Activated B cell treated with CpG ODN at 0.5 μM for 24 hours (primary cell): Measurements from ENCODE around the gene PTPN1. TPM values are rescaled to one million over a fixed set of nuclear protein-coding genes. Genes with fewer than 3 reads are reported as not detected.

Source experiments
- ATAC-seq: fragments of 200-7000 bp; cut with Tn5 transposase; one replicate; pipeline ENCODE4 v1.10.0; 2021; ENCODE audit warnings: low read depth, mild to moderate bottlenecking, moderate library complexity
- CTCF ChIA-PET: fragments of 350-600 bp; sonication (Branson Sonifier 250); formaldehyde crosslinking; loops from one replicate; lab custom pipeline; 2021; ENCODE audit warnings: antibody characterized with exemption; lab: Charles Lee
- POLR2A ChIA-PET: fragments of 350-600 bp; sonication (Branson Sonifier 250); formaldehyde crosslinking; loops from one replicate; lab custom pipeline; 2021; ENCODE audit warnings: antibody characterized with exemption; lab: Charles Lee
- DNase-seq: peaks from one replicate; pipeline ENCODE4 v3.0.0; 2022
- H3K27ac Mint-ChIP-seq: one replicate; pipeline ENCODE4 v1.8.0; 2020; ENCODE audit warnings: mixed read lengths
- H3K27me3 Mint-ChIP-seq: one replicate; pipeline ENCODE4 v1.8.0; 2021; ENCODE audit warnings: mixed read lengths
- H3K36me3 Mint-ChIP-seq: one replicate; pipeline ENCODE4 v1.8.0; 2021; ENCODE audit warnings: low read depth, mixed read lengths
- H3K4me1 Mint-ChIP-seq: one replicate; pipeline ENCODE4 v1.8.0; 2021; ENCODE audit warnings: mixed read lengths
- H3K4me3 Mint-ChIP-seq: one replicate; pipeline ENCODE4 v1.8.0; 2020; ENCODE audit warnings: mild to moderate bottlenecking, mixed read lengths
- H3K9me3 Mint-ChIP-seq: one replicate; pipeline ENCODE4 v1.8.0; 2020; ENCODE audit warnings: mixed read lengths
- CTCF ChIP-seq: fragments of 200-600 bp; IDR thresholded peaks from one replicate; pipeline ENCODE4 v1.8.0; 2022; ENCODE audit warnings: antibody characterized with exemption, mild to moderate bottlenecking
- intact Hi-C: fragments of 100-400 bp; cut with micrococcal nuclease; formaldehyde crosslinking; loops from one replicate; pipeline ENCODE4 v1.15.1; 2024
- total RNA-seq: library from RNA; stranded (reverse); gene quantifications from 2 replicates; pipeline ENCODE4 v1.2.3, GENCODE V29; 2022

PTPN1 gene
- total RNA-seq, 1 donor from 2014 or later: 227 TPM

GRCh38 chr20:50602432-50603088 lies 92.4 kb downstream of the PTPN1 start:
- DNase-seq (no peak), ATAC-seq (no peak)
- intact Hi-C loops: loop anchor here (5.0 kb wide), 1 partner anchor 130 kb away; the partner anchor contains the start of gene PARD6B
- peaks cover 11% of the 10 kb centered on the region for H3K27me3 Mint-ChIP-seq
- TF ChIP-seq CTCF: no peak
- ChIA-PET CTCF (no interaction called here), POLR2A (no interaction called here)
- H3K4me1 Mint-ChIP-seq: peaks cover 9% of the 10 kb centered on the region
- no peaks in the 10 kb centered on the region for H3K36me3 Mint-ChIP-seq
- no peak overlapping the region for H3K27ac Mint-ChIP-seq
- no peak overlapping the region for H3K4me3 Mint-ChIP-seq
- H3K9me3 Mint-ChIP-seq: no peaks in the 10 kb centered on the region

GRCh38 chr20:50604451-50604850 lies 94.3 kb downstream of the PTPN1 start:
- no peak overlapping the region for H3K4me3 Mint-ChIP-seq
- H3K27ac Mint-ChIP-seq: no peak overlapping the region

GRCh38 chr20:50605136-50605535 lies 95.0 kb downstream of the PTPN1 start:
- ATAC-seq: no peak
- H3K27ac Mint-ChIP-seq: no peak overlapping the region
- H3K9me3 Mint-ChIP-seq: no peaks in the 10 kb centered on the region
- no peak for DNase-seq
- H3K36me3 Mint-ChIP-seq: no peaks in the 10 kb centered on the region
- intact Hi-C loops: no loop called here
- peaks cover 4% of the 10 kb centered on the region for H3K4me1 Mint-ChIP-seq
- no peak for TF ChIP-seq CTCF
- POLR2A ChIA-PET: interaction anchor here (0.7 kb wide), 1 partner anchor 839 kb away, joined by 7 read pairs; no protein-coding TSS in a partner anchor
- H3K4me3 Mint-ChIP-seq: no peak overlapping the region
- CTCF ChIA-PET: no interaction called here
- peaks cover 11% of the 10 kb centered on the region for H3K27me3 Mint-ChIP-seq

More at GRCh38 chr20:50604451-50604850, 94.3 kb downstream of the PTPN1 start:
- no peak for TF ChIP-seq CTCF
- Mint-ChIP-seq H3K4me1 (peaks cover 9% of the 10 kb centered on the region), H3K36me3 (no peaks in the 10 kb centered on the region), H3K9me3 (no peaks in the 10 kb centered on the region), H3K27me3 (peaks cover 11% of the 10 kb centered on the region)
- no peak for ATAC-seq
- no peak for DNase-seq
- CTCF ChIA-PET: no interaction called here
- intact Hi-C loops: loop anchor here (5.0 kb wide), 1 partner anchor 128 kb away; the partner anchor contains the start of gene PARD6B
- POLR2A ChIA-PET: no interaction called here

GRCh38 chr20:50607436-50607835 lies 97.3 kb downstream of the PTPN1 start:
- no peaks in the 10 kb centered on the region for H3K36me3 Mint-ChIP-seq
- no peak overlapping the region for H3K4me3 Mint-ChIP-seq
- no peak overlapping the region for H3K27ac Mint-ChIP-seq
- peaks cover 4% of the 10 kb centered on the region for H3K4me1 Mint-ChIP-seq
- CTCF ChIA-PET: no interaction called here
- intact Hi-C loops: no loop called here
- no peaks in the 10 kb centered on the region for H3K9me3 Mint-ChIP-seq
- peaks cover 9% of the 10 kb centered on the region for H3K27me3 Mint-ChIP-seq
- TF ChIP-seq CTCF: no peak
- POLR2A ChIA-PET: no interaction called here
- DNase-seq: no peak
- no peak for ATAC-seq

- Mint-ChIP-seq H3K27ac (no peak overlapping the region), H3K4me3 (no peak overlapping the region), H3K36me3 (no peaks in the 10 kb centered on the region), H3K27me3 (peaks cover 9% of the 10 kb centered on the region), H3K4me1 (peaks cover under 1% of the 10 kb centered on the region), H3K9me3 (no peaks in the 10 kb centered on the region)
- TF ChIP-seq CTCF: no peak
- POLR2A ChIA-PET: no interaction called here
- CTCF ChIA-PET: no interaction called here
- intact Hi-C loops: no loop called here
- no peak for DNase-seq
- ATAC-seq: no peak
These were observed 97.9 kb downstream of the PTPN1 start for GRCh38 chr20:50607850-50608749.
